Measurements from ENCODE around the gene CCND1. TPM values are rescaled to one million over a fixed set of nuclear protein-coding genes. Genes with fewer than 3 reads are reported as not detected.
A peak's percentile ranks its signal among the peaks of the same experiment; 100 is the strongest.

CCND1 gene
- total RNA-seq, 3 donors from 2014 or later: 26.1 to 31.9 (median 28.1) TPM

DNA sequence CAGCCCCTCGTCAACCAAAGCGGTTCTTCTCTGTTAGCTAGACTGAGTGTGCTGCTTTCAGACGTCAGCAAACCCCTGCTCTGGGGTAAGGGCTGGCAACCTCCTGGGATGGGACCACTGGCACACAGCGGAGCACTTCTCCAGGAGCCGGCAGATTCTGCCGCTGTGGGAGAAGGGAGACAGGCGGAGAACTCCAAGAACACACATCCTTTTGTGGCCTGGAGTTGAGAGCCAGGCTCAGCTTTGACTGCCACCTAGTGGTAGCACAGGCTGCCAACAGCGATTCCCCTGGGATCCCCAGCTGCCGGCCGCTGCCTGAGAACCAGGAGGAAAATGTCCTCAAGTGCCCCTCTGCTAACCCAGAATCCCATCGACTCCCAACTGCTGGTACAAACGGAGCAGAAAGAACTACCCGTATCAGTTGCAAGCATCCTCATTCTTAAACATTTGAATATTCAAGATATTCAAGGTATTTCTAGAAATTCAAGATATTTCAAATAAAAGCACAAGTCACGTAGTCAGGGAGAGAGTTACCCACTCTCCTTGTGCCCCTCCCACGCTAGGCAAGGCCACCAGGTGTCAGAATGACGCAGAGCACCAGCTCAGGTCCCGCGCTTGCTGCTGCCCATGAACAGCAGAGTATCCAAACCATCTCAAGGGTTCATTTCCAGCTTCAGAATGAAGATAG, 29.3 kb downstream of the CCND1 start:
- peak; percentile 47 for DNase-seq

DNA sequence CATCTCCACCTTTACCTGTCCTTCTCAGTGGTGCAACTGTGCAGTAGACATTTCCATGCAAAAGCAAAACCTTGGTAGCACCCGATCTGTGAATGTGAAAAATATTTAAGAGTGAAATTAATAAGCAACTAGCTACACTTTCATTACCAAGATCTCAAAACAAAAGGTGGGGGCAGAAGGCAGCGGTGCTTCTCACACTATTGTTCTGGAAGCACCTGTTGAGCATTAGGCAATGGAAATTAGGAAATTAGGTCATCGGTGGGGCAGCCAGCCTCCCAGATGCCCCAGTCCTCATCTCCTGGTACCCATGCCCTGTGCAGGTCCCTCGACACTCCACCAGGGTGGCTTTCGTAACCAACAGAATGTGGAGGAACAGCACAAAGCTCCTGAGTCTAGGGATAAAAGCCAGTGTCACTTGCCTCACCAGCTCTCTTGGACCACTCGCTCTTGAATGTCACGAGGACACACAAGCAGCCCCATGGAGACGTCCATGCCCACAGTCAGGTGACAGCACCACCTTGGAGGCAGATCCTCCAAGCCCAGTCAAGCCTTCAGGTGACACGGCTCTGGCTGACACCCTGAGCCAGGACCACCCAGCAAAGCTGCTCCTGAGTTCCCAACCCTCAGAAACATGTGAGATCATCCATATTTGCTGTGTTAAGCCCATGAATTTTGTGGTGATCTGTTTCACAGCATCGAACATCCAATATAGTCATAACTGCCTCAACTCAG, 30.9 kb downstream of the CCND1 start:
- H3K27me3 Mint-ChIP-seq (ENCODE audit: low read depth): no peaks in the 10 kb centered on the region
- H3K4me1 Mint-ChIP-seq (ENCODE audit: low read depth): peaks cover 28% of the 10 kb centered on the region
- H3K4me3 Mint-ChIP-seq: no peak overlapping the region
- H3K36me3 Mint-ChIP-seq (ENCODE audit: insufficient read depth): peaks cover 34% of the 10 kb centered on the region
- H3K9me3 Mint-ChIP-seq: no peaks in the 10 kb centered on the region
- no peak for DNase-seq
- no peak for ATAC-seq

More for the DNA sequence above, 29.3 kb downstream of the CCND1 start:
- Mint-ChIP-seq H3K4me1 (ENCODE audit: low read depth) (peaks cover 25% of the 10 kb centered on the region), H3K27me3 (ENCODE audit: low read depth) (no peaks in the 10 kb centered on the region), H3K9me3 (no peaks in the 10 kb centered on the region), H3K4me3 (no peak overlapping the region), H3K36me3 (ENCODE audit: insufficient read depth) (peaks cover 35% of the 10 kb centered on the region)
- ATAC-seq: peak in 1 of 2 donors; percentile 15

DNA sequence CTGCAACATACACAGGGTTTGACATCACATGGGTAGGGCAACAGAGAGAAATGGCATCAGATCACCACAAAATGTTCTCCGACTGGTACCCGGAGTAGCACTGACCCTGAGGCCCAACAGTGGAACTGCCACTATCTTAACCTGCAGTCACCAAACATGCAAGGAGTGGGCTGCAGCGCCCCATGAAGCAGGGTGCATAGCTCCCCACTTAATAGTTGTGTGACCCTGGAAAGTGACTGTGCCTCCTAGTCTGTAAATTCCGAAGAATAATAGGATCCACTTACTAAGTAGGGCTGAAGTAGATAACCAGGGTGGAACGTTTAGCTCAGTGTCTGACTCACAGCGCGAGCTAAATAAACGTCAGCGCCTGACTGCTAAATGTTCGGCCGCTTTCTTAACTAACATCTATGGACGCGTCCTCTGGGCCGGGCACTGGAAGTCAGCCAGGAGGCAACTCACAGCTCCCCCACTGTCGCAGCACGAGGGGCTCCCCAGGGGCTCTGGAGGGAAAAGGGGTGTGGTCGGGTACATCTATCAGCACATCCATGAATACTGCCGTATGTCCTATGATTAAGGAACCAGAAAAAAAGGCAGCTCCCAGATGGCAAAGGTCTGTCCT, 33.4 kb downstream of the CCND1 start:
- peak overlapping the region; percentile 96 for H3K4me3 Mint-ChIP-seq
- ATAC-seq (peak; percentile 20 to 25), DNase-seq (peak; percentile 22)
- no peaks in the 10 kb centered on the region for H3K27me3 Mint-ChIP-seq (ENCODE audit: low read depth)
- H3K36me3 Mint-ChIP-seq (ENCODE audit: insufficient read depth): peaks cover 22% of the 10 kb centered on the region
- no peaks in the 10 kb centered on the region for H3K9me3 Mint-ChIP-seq
- peaks cover 28% of the 10 kb centered on the region for H3K4me1 Mint-ChIP-seq (ENCODE audit: low read depth)

DNA sequence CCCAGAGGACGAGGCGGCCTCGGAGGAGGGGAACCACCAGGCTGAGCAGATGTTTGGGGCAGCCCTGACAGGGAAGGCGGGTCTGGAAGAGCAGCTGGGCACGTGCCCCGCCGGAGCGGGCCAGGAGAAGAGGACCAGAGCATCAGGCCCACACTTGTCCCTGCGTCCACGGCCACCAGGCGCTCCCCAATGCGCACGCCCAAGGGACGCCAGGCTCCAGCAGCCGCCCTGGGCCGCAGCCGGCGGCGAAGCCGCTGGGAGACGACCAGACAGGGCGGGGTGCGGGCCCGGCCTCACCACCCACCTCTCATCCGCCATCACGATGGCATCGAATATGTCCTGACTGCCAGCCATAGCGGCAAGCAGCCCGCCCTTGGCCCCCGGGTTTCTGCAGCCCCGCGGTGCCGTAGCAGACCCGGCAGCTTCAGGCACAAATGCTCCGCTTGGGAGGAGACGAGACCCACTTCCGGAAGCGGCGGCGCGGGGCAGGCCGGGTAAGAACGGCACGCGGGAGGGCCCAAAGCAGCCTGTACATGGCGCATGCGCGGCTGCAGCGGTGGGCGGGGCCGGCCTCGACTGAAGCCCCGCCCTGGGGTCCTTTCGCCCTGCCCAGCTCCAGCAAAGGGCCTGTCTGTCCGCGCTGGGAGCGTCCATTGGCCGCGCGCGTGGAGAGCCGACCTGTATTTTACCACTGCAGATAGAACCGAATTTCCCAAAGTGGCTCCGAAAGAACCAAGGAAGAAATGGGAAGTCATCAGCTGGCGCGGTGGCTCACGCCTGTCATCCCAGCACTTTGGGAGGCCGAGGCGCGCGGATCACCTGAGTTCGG, 34.1 kb downstream of the CCND1 start, which contains the start of gene LTO1:
Gene LTO1 (minus strand): TSS at position 468 of the 829 bp plus-strand sequence. CDS start 114 bp downstream, at position 354.
- Mint-ChIP-seq H3K4me1 (ENCODE audit: low read depth) (peaks cover 26% of the 10 kb centered on the region), H3K4me3 (peak within 1 kb of the TSS; percentile 96), H3K36me3 (ENCODE audit: insufficient read depth) (peaks cover 19% of the 10 kb centered on the region), H3K9me3 (no peaks in the 10 kb centered on the region), H3K27me3 (ENCODE audit: low read depth) (no peaks in the 10 kb centered on the region)
- DNase-seq (peak; percentile 95), ATAC-seq (peak; percentile 90)

GRCh38 chr11:69677749-69678148, 36.8 kb downstream of the CCND1 start:
- Mint-ChIP-seq H3K27me3 (ENCODE audit: low read depth) (peaks cover 3% of the 10 kb centered on the region), H3K36me3 (ENCODE audit: insufficient read depth) (peaks cover 4% of the 10 kb centered on the region), H3K9me3 (no peaks in the 10 kb centered on the region), H3K4me3 (no peak overlapping the region), H3K4me1 (ENCODE audit: low read depth) (peaks cover 19% of the 10 kb centered on the region)
- ATAC-seq: no peak
- DNase-seq: no peak

DNA sequence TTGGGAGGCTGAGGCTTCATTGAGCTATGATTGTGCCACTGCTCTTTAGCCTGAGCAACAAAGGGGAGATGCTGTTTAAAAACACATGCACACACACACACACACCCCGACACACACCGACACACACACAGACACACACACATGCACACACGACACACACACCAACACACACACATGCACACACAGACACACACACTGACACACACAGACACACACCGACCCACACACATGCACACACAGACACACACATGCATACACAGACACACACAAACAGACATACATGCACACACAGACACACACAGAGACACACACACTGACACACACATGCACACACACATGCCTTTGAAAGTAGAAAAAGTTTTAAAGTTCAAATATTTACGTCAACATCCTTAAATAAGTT, 39.7 kb downstream of the CCND1 start:
- no peak for DNase-seq
- ATAC-seq: no peak
- H3K27me3 Mint-ChIP-seq (ENCODE audit: low read depth): peaks cover 8% of the 10 kb centered on the region
- no peak overlapping the region for H3K4me3 Mint-ChIP-seq
- no peaks in the 10 kb centered on the region for H3K36me3 Mint-ChIP-seq (ENCODE audit: insufficient read depth)
- H3K4me1 Mint-ChIP-seq (ENCODE audit: low read depth): peaks cover 3% of the 10 kb centered on the region
- no peaks in the 10 kb centered on the region for H3K9me3 Mint-ChIP-seq

GRCh38 chr11:69682221-69682620, 41.3 kb downstream of the CCND1 start:
- H3K27me3 Mint-ChIP-seq (ENCODE audit: low read depth): peaks cover 16% of the 10 kb centered on the region
- no peak for ATAC-seq
- H3K9me3 Mint-ChIP-seq: no peaks in the 10 kb centered on the region
- no peak overlapping the region for H3K4me3 Mint-ChIP-seq
- no peaks in the 10 kb centered on the region for H3K36me3 Mint-ChIP-seq (ENCODE audit: insufficient read depth)
- H3K4me1 Mint-ChIP-seq (ENCODE audit: low read depth): peaks cover 5% of the 10 kb centered on the region
- no peak for DNase-seq

DNA sequence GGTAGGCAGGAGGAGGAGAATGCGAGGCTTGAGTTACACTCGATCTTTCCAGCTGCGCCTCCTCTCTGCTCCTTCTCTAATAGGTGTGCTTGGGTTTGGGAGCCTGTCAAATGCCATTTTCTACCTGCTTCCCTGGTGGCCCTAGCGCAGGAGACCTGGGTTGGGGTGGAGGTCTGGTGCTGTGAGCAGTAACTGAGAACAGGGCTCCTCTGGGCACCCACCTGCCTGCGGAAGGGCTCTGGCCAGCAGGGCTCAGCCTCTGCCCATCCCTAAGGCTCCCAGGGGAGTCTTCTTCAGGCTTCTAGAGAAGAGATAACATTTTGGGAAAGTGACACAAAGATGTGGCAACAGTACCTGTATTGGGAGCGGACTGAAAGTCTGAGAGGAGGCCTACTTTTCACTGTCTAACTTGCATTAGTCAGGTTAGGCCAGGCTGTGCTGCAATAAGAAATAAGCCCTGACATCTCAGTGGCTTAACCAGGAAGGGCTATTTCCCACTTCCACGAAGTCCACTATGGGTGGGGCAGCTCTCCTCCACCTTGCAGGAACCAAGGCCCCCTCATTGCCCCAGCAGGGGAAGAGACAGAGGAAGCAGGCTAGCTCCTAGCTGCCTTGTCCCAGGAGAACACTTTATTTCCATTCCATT, 41.8 kb downstream of the CCND1 start:
- H3K4me3 Mint-ChIP-seq: no peak overlapping the region
- no peak for DNase-seq
- no peaks in the 10 kb centered on the region for H3K36me3 Mint-ChIP-seq (ENCODE audit: insufficient read depth)
- peaks cover 5% of the 10 kb centered on the region for H3K4me1 Mint-ChIP-seq (ENCODE audit: low read depth)
- no peak for ATAC-seq
- no peaks in the 10 kb centered on the region for H3K9me3 Mint-ChIP-seq
- peaks cover 21% of the 10 kb centered on the region for H3K27me3 Mint-ChIP-seq (ENCODE audit: low read depth)

DNA sequence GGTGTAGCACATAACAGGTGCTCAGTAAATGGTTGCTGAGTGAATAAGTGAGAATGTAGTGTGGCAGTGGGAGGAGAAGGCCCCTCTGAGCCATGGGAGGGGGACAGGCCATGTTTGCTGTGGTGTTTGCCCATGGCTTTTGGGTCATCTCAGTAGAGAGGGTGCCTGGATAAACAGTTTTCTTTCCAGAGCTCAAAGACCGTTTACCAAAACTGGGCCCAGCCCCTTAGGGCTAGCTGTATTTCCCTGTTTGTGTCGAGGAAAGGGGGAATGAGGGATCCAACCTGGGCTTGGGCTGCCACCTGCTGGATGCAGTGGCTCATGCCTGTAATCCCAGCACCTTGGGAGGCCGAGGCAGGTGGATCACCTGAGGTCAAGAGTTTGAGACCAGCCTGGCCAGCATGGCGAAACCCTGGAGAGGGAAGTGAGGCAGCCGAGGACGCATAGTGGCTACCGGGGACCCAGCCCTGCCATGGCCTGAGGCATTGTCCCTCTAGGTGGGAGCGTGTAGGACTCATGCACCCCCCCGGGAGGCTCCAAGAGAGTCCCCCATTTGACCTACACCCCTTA, 42.9 kb downstream of the CCND1 start:
- Mint-ChIP-seq H3K36me3 (ENCODE audit: insufficient read depth) (no peaks in the 10 kb centered on the region), H3K9me3 (no peaks in the 10 kb centered on the region), H3K4me1 (ENCODE audit: low read depth) (peaks cover 7% of the 10 kb centered on the region), H3K27me3 (ENCODE audit: low read depth) (peaks cover 27% of the 10 kb centered on the region), H3K4me3 (no peak overlapping the region)
- ATAC-seq (no peak), DNase-seq (no peak)

DNA sequence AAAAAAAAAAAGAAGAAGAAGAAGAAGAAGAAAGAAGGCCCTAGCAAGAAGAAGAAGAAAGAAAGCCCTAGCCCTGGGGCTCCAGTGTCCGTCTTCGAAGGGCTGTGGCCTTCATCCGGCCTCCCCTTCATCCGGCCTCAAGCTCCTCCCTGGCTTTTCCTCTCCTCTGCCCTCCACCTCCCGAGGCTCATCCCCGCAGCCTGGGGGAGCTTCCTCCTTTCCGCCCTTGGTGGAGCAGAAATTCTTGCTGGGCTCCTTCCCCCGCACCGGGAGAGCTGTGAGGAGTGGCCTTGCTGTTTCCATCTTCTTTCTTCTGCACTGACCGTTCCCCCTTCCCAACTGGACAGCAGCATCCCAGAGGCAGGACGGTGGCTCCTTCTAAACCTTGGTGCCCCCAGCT, 43.7 kb downstream of the CCND1 start:
- Mint-ChIP-seq H3K36me3 (ENCODE audit: insufficient read depth) (no peaks in the 10 kb centered on the region), H3K4me1 (ENCODE audit: low read depth) (peaks cover 7% of the 10 kb centered on the region), H3K9me3 (no peaks in the 10 kb centered on the region), H3K27me3 (ENCODE audit: low read depth) (peaks cover 31% of the 10 kb centered on the region), H3K4me3 (no peak overlapping the region)
- DNase-seq: no peak
- no peak for ATAC-seq

DNA sequence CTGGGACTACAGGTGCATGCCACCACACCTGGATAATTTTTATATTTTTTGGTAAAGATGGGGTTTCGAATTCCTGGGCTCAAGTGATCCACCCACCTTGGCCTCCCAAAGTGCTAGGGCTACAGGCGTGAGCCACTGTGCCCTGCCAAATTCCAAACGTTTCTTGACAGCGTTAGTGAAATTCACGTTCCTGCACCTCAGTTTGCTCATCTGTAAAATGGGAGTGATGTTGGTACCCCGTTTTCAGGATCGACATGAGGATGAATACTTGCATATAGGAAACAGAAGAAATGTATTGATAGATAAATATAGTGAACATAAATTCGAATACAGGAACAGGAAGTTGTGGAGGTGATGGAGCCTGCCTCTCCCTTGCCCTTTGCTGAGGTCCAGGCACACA, 44.4 kb downstream of the CCND1 start:
- Mint-ChIP-seq H3K4me1 (ENCODE audit: low read depth) (peaks cover 7% of the 10 kb centered on the region), H3K36me3 (ENCODE audit: insufficient read depth) (no peaks in the 10 kb centered on the region), H3K27me3 (ENCODE audit: low read depth) (peaks cover 36% of the 10 kb centered on the region), H3K9me3 (no peaks in the 10 kb centered on the region), H3K4me3 (no peak overlapping the region)
- ATAC-seq: no peak
- no peak for DNase-seq

DNA sequence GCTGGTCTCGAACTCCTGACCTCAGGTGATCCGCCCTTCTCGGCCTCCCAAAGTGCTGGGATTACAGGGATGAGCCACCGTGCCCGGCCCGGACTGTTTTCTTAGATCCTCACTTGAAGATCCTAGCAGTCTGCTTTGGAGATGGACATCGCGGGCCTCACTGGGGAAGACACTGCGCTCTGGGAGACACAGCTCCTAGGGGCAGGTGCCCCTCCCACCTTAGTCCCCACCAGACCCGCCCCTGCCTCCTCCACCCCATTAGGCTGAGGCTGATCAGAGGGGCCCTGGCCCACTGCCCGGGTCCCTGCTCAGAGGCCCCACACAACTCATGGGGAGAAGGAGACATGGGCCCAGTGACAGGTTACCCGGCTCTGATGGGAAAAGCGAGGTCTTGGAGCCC, 45.5 kb downstream of the CCND1 start:
- Mint-ChIP-seq H3K4me1 (ENCODE audit: low read depth) (peaks cover 7% of the 10 kb centered on the region), H3K4me3 (no peak overlapping the region), H3K9me3 (no peaks in the 10 kb centered on the region), H3K27me3 (ENCODE audit: low read depth) (peaks cover 40% of the 10 kb centered on the region), H3K36me3 (ENCODE audit: insufficient read depth) (no peaks in the 10 kb centered on the region)
- ATAC-seq (no peak), DNase-seq (no peak)

- no peaks in the 10 kb centered on the region for H3K9me3 Mint-ChIP-seq
- peaks cover 44% of the 10 kb centered on the region for H3K27me3 Mint-ChIP-seq (ENCODE audit: low read depth)
- no peak for DNase-seq
- no peak for ATAC-seq
- peaks cover 7% of the 10 kb centered on the region for H3K4me1 Mint-ChIP-seq (ENCODE audit: low read depth)
- no peak overlapping the region for H3K4me3 Mint-ChIP-seq
- no peaks in the 10 kb centered on the region for H3K36me3 Mint-ChIP-seq (ENCODE audit: insufficient read depth)
These were observed 45.9 kb downstream of the CCND1 start for GRCh38 chr11:69686856-69687255.

Measured in activated T-cell treated with anti-CD3 and anti-CD28 coated beads, Interleukin-2, amount 50 U/mL, for 4 hours (primary cell).